ENCODE measurements around the gene CDAN1.

GRCh38 chr15:42736793-42737528 lies at the start of gene CDAN1:
- no peak for TF ChIP-seq CREB1 (IDR thresholded peaks at IDR 0.05; ENCODE audit: low read depth)
- no peak for TF ChIP-seq NFIC (IDR thresholded peaks at IDR 0.05)
- TF ChIP-seq EP300 (IDR thresholded peaks at IDR 0.05; ENCODE audit: borderline replicate concordance), result no peak; the same call in 1 of the 2 replicates
- peak; percentile 87 for TF ChIP-seq YY1 (IDR thresholded peaks at IDR 0.05; ENCODE audit: low read depth)
- peak; percentile 36; the same call in 1 of the 2 replicates for TF ChIP-seq MAX (IDR thresholded peaks at IDR 0.05)
- TF ChIP-seq TAF1 (IDR thresholded peaks at IDR 0.05; ENCODE audit: low read depth), result peak; percentile 85
- TF ChIP-seq RAD21 (IDR thresholded peaks at IDR 0.05; ENCODE audit: low read depth), result no peak
- no peak for TF ChIP-seq TCF12 (IDR thresholded peaks at IDR 0.05; ENCODE audit: low read depth)
- TF ChIP-seq, protein P1, sequence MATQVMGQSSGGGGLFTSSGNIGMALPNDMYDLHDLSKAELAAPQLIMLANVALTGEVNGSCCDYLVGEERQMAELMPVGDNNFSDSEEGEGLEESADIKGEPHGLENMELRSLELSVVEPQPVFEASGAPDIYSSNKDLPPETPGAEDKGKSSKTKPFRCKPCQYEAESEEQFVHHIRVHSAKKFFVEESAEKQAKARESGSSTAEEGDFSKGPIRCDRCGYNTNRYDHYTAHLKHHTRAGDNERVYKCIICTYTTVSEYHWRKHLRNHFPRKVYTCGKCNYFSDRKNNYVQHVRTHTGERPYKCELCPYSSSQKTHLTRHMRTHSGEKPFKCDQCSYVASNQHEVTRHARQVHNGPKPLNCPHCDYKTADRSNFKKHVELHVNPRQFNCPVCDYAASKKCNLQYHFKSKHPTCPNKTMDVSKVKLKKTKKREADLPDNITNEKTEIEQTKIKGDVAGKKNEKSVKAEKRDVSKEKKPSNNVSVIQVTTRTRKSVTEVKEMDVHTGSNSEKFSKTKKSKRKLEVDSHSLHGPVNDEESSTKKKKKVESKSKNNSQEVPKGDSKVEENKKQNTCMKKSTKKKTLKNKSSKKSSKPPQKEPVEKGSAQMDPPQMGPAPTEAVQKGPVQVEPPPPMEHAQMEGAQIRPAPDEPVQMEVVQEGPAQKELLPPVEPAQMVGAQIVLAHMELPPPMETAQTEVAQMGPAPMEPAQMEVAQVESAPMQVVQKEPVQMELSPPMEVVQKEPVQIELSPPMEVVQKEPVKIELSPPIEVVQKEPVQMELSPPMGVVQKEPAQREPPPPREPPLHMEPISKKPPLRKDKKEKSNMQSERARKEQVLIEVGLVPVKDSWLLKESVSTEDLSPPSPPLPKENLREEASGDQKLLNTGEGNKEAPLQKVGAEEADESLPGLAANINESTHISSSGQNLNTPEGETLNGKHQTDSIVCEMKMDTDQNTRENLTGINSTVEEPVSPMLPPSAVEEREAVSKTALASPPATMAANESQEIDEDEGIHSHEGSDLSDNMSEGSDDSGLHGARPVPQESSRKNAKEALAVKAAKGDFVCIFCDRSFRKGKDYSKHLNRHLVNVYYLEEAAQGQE (IDR thresholded peaks at IDR 0.05; ENCODE audit: low read depth), result no peak
- no peak for TF ChIP-seq EGR1 (IDR thresholded peaks at IDR 0.05)
- no peak for TF ChIP-seq FOXM1 (IDR thresholded peaks at IDR 0.05; ENCODE audit: borderline replicate concordance, low read depth)
- TF ChIP-seq USF1 (IDR thresholded peaks at IDR 0.05), result no peak
- no peak for TF ChIP-seq CEBPB (IDR thresholded peaks at IDR 0.05)

Data from Ishikawa (cell line).